GM12878 (cell line): ENCODE measurements around the gene CDCP1. TPM values are rescaled to one million over a fixed set of nuclear protein-coding genes. Genes with fewer than 3 reads are reported as not detected.

Source experiments
- ATAC-seq: fragments of 200-7000 bp; cut with Tn5 transposase; 3 replicates; pipeline ENCODE4 v1.9.1; 2020; ENCODE audit warnings: mild to moderate bottlenecking, moderate library complexity
- BruUV-seq: library from RNA; stranded (reverse); fragments of 400-500 nt; replicated peaks from 2 replicates; lab custom pipeline; 2021; lab: Mats Ljungman, UMichigan
- CTCF ChIA-PET: fragments of 300-600 bp; sonication (Branson Sonifier 250); formaldehyde crosslinking; extraction: SDS; loops from one replicate; lab custom pipeline; 2021; ENCODE audit warnings: inconsistent platforms; lab: Yijun Ruan, JAX
- POLR2A ChIA-PET: fragments of 350-600 bp; formaldehyde crosslinking; extraction: SDS; loops from one replicate; lab custom pipeline; 2021; ENCODE audit warnings: inconsistent platforms; lab: Charles Lee
- RAD21 ChIA-PET: fragments of 300-600 bp; sonication (Branson Sonifier 250); formaldehyde crosslinking; loops from one replicate; lab custom pipeline; 2023; ENCODE audit warnings: antibody characterized with exemption; ENCODE audit not compliant: unreplicated experiment; lab: Charles Lee
- SMC1A ChIA-PET: fragments of 300-600 bp; sonication (Branson Sonifier 250); formaldehyde crosslinking; loops from one replicate; lab custom pipeline; 2023; ENCODE audit not compliant: unreplicated experiment, uncharacterized antibody; lab: Charles Lee
- DNase-seq: peaks from one replicate; pipeline ENCODE4 v3.0.0-alpha.2; 2011; ENCODE audit warnings: low read depth, low spot score
- FAIRE-seq: peaks from 3 replicates; lab custom pipeline; 2011; peaks lifted over from hg19 to GRCh38; lab: Jason Lieb, UNC
- H2AFZ ChIP-seq: 2 replicates; pipeline ENCODE4 v1.6.0; 2011; ENCODE audit warnings: low read depth, low read length, control low read depth; ENCODE audit not compliant: control insufficient read depth
- H3K27ac ChIP-seq: 2 replicates; pipeline ENCODE4 v1.5.1; 2011; ENCODE audit warnings: control low read depth; ENCODE audit not compliant: control insufficient read depth, insufficient read depth
- H3K27me3 ChIP-seq, 2 experiments: replicated peaks in 1 of 2; 2 replicates each; pipeline versions ENCODE4 v1.6.0 to v1.6.1; 2011; ENCODE audit warnings: low read length in 1 of 2; ENCODE audit not compliant: control insufficient read depth in 2 of 2, insufficient read depth in 2 of 2
- H3K36me3 ChIP-seq, 2 experiments: 2 replicates each; pipeline ENCODE4 v1.5.1; 2011; ENCODE audit warnings: low read length in 1 of 2; ENCODE audit not compliant: control insufficient read depth in 2 of 2, insufficient read depth in 2 of 2
- H3K4me1 ChIP-seq: 2 replicates; pipeline ENCODE4 v1.6.1; 2011; ENCODE audit warnings: mild to moderate bottlenecking, low read length, moderate library complexity, mixed read lengths; ENCODE audit not compliant: control insufficient read depth, insufficient read depth
- H3K4me2 ChIP-seq: 2 replicates; pipeline ENCODE4 v1.6.0; 2011; ENCODE audit warnings: control low read depth; ENCODE audit not compliant: control insufficient read depth, insufficient read depth
- H3K4me3 ChIP-seq: fragments of 200-600 bp; sonication (generic); 2 replicates; pipeline ENCODE4 v1.5.1; 2016
- H3K79me2 ChIP-seq: 2 replicates; pipeline ENCODE4 v1.6.0; 2011; ENCODE audit warnings: low read length; ENCODE audit not compliant: control insufficient read depth, insufficient read depth
- H3K9ac ChIP-seq: 2 replicates; pipeline ENCODE4 v1.8.0; 2011; ENCODE audit warnings: low read length, control low read depth, mixed read lengths; ENCODE audit not compliant: control insufficient read depth, insufficient read depth
- H3K9me3 ChIP-seq: replicated peaks from 3 replicates; pipeline ENCODE4 v1.5.1; 2011; ENCODE audit warnings: mild to moderate bottlenecking, low read length; ENCODE audit not compliant: control insufficient read depth, insufficient read depth
- H4K20me1 ChIP-seq: 2 replicates; pipeline ENCODE4 v1.6.0; 2011; ENCODE audit not compliant: control insufficient read depth, insufficient read depth
- DPF2 ChIP-seq: fragments of 450-650 bp; IDR thresholded peaks from 2 replicates; pipeline ENCODE4 v1.6.1; 2017; ENCODE audit warnings: mild to moderate bottlenecking
- ESRRA ChIP-seq: IDR thresholded peaks from 2 replicates; pipeline ENCODE4 v1.6.1; 2012; ENCODE audit warnings: mild to moderate bottlenecking, low read length, improper control_type of control experiment
- HCFC1 ChIP-seq: fragments of 150-350 bp; IDR thresholded peaks from 2 replicates; pipeline ENCODE4 v1.6.1; 2014; ENCODE audit warnings: low read length
- MEF2A ChIP-seq: IDR thresholded peaks from 2 replicates; pipeline ENCODE4 v1.6.1; 2011; ENCODE audit warnings: low read depth, mild to moderate bottlenecking, low read length, moderate library complexity; ENCODE audit not compliant: insufficient read depth
- NR2C2 ChIP-seq: IDR thresholded peaks from 2 replicates; pipeline ENCODE4 v1.6.1; 2011; ENCODE audit warnings: borderline replicate concordance, low read depth; ENCODE audit not compliant: control insufficient read depth, insufficient read length
- ZNF687 ChIP-seq: fragments of 450-650 bp; IDR thresholded peaks from 2 replicates; pipeline ENCODE4 v1.6.1; 2017; ENCODE audit warnings: mild to moderate bottlenecking, moderate library complexity
- WGBS: methylation state at CpG from one replicate; pipeline ENCODE4 v1.1.6; 2016; ENCODE audit warnings: low lambda C conversion rate; ENCODE audit not compliant: insufficient replicate concordance, insufficient coverage; ENCODE audit errors: missing lambda C conversion rate; 5-methylcytosine and 5-hydroxymethylcytosine counted together
- in situ Hi-C: fragments of 300-500 bp; cut with MboI; formaldehyde crosslinking; loops from 9 replicates; pipeline ENCODE4 v1.14.3; 2018; ENCODE audit warnings: mixed read lengths
- intact Hi-C: fragments of 100-400 bp; cut with micrococcal nuclease; formaldehyde crosslinking; loops from one replicate; pipeline ENCODE4 v1.14.2; 2022; ENCODE audit not compliant: unreplicated experiment
- polyA plus RNA-seq, 11 experiments: library from polyadenylated mRNA; depleted of rRNA in 4 of 11; unstranded in 6 of 11; stranded (reverse) in 5 of 11; fragments of >200 nt; fragmentation: Nextera tagmentation in 4 of 11; fragmentation: Illumina TruSeq in 1 of 11; extraction: Ambion mirVana in 4 of 11; extraction: Trizol in 1 of 11; gene quantifications; 1 replicate in 1 of 11; 2 replicates in 10 of 11; pipeline versions ENCODE4 v1.2.1 to v1.2.3, GENCODE V29; 2011 to 2016; ENCODE audit warnings: inconsistent platforms in 2 of 11, missing spikeins in 2 of 11, low read depth in 1 of 11
- total RNA-seq, 4 experiments: library from RNA; depleted of rRNA in 3 of 4; stranded (reverse); fragments of >200 nt in 3 of 4; fragmentation: Illumina TruSeq in 1 of 4; extraction: Trizol in 1 of 4; gene quantifications; 2 replicates each; pipeline versions ENCODE4 v1.2.1 to v1.2.3, GENCODE V29; 2013 to 2021
- TF ChIP-seq, protein P1 (sequence below), 3 experiments: IDR thresholded peaks in 2 of 3; conservative IDR thresholded peaks in 1 of 3; 2 replicates each; pipeline ENCODE4 v1.5.1; 2011; ENCODE audit warnings: low read depth in 3 of 3, low read length in 3 of 3, mild to moderate bottlenecking in 3 of 3, control low read depth in 2 of 3, moderate library complexity in 2 of 3, inconsistent platforms in 1 of 3, mixed read lengths in 1 of 3; ENCODE audit not compliant: control insufficient read depth in 2 of 3, insufficient read depth in 1 of 3; ENCODE audit errors: extremely low read depth in 1 of 3

The CDCP1 gene
- total and polyA plus RNA-seq, 10 of the 15 experiments (the other 5 are each of a cell fraction or from before 2014, with no cell fraction given) = 0.35 to 2.2 (median 0.86) TPM

- Histone ChIP-seq H3K9me3 (no peaks in the 10 kb centered on the region), H3K36me3 (no peaks in the 10 kb centered on the region), H4K20me1 (no peaks in the 10 kb centered on the region), H3K4me3 (no peak overlapping the region), H3K4me1 (no peaks in the 10 kb centered on the region), H3K27ac (no peak overlapping the region), H2AFZ (no peak overlapping the region), H3K79me2 (no peaks in the 10 kb centered on the region), H3K27me3 (no peaks in the 10 kb centered on the region), H3K9ac (no peak overlapping the region), H3K4me2 (no peak overlapping the region)
- ChIA-PET POLR2A (interaction anchor here (1.7 kb wide), 1 partner anchor 82 kb away, joined by 6 read pairs; no protein-coding TSS in a partner anchor), SMC1A (interaction anchor here (0.8 to 3.6 kb wide), 23 partner anchors 8 to 119 kb away, joined by 3 to 34 read pairs (median 5); no protein-coding TSS in a partner anchor), CTCF (interaction anchor here (0.5 to 2.2 kb wide), 15 partner anchors 8 to 92 kb away, joined by 3 to 20 read pairs (median 4); no protein-coding TSS in a partner anchor), RAD21 (interaction anchor here (0.7 to 1.7 kb wide), 11 partner anchors 9 to 142 kb away, joined by 3 to 22 read pairs (median 4); no protein-coding TSS in a partner anchor)
- intact Hi-C loops = no loop called here
- no peak for DNase-seq
- in situ Hi-C loops = no loop called here
- TF ChIP-seq ESRRA = no peak
- ATAC-seq = peak; percentile 18
- 11% methylated on average over 3 of the region's 3 CpGs for WGBS
- no peak for FAIRE-seq
- BruUV-seq = no TSS peak
Measured at GRCh38 chr3:45123581-45124269, 22.5 kb downstream of the CDCP1 start.

DNA sequence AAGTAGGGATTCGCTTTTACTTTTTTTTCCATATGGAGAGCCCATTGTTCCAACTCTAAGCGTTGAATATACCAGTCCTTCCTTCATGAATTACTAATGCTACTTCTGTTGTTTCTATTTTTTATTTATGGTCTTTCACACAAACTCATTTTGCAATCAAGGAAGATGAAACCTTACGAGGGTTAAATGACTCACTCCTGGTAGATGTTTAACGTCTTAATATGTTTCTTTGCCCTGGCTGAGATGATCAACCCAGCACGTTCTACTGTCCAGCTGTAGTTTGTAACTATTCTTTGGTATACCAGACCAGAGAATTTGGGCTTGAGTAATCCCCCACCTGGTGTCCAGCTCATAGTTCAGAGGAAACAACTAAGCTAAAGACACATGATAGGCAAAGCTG is 23.1 kb downstream of the CDCP1 start:
- RAD21 ChIA-PET = interaction anchor here (0.7 to 1.7 kb wide), 11 partner anchors 8 to 141 kb away, joined by 3 to 22 read pairs (median 4); no protein-coding TSS in a partner anchor
- H3K36me3 ChIP-seq = no peaks in the 10 kb centered on the region
- ATAC-seq (peak; percentile 91), FAIRE-seq (no peak), DNase-seq (peak; percentile 62)
- no peak overlapping the region for H2AFZ ChIP-seq
- H3K79me2 ChIP-seq = no peaks in the 10 kb centered on the region
- no peaks in the 10 kb centered on the region for H3K4me1 ChIP-seq
- no peaks in the 10 kb centered on the region for H3K27me3 ChIP-seq
- no peaks in the 10 kb centered on the region for H4K20me1 ChIP-seq
- H3K27ac ChIP-seq = no peak overlapping the region
- no peaks in the 10 kb centered on the region for H3K9me3 ChIP-seq
- no peak overlapping the region for H3K4me3 ChIP-seq
- WGBS = 2% methylated on average over 5 of the region's 5 CpGs
- no peak overlapping the region for H3K4me2 ChIP-seq
- no peak overlapping the region for H3K9ac ChIP-seq
- intact Hi-C loops = no loop called here
- POLR2A ChIA-PET = interaction anchor here (1.0 to 1.7 kb wide), 2 partner anchors 17 to 81 kb away, joined by 3 to 6 read pairs; no protein-coding TSS in a partner anchor
- CTCF ChIA-PET = interaction anchor here (0.5 to 2.2 kb wide), 13 partner anchors 10 to 93 kb away, joined by 3 to 20 read pairs (median 4); no protein-coding TSS in a partner anchor
- in situ Hi-C loops = no loop called here
- BruUV-seq = no TSS peak
- SMC1A ChIA-PET = interaction anchor here (0.6 to 3.6 kb wide), 23 partner anchors 8 to 214 kb away, joined by 3 to 34 read pairs (median 5); no protein-coding TSS in a partner anchor
- TF ChIP-seq NR2C2 = no peak
- TF ChIP-seq DPF2 = 0 out of 2 replicates have a peak, but pooled peaks have one; percentile 51
- no peak for TF ChIP-seq HCFC1
- TF ChIP-seq, protein P1, sequence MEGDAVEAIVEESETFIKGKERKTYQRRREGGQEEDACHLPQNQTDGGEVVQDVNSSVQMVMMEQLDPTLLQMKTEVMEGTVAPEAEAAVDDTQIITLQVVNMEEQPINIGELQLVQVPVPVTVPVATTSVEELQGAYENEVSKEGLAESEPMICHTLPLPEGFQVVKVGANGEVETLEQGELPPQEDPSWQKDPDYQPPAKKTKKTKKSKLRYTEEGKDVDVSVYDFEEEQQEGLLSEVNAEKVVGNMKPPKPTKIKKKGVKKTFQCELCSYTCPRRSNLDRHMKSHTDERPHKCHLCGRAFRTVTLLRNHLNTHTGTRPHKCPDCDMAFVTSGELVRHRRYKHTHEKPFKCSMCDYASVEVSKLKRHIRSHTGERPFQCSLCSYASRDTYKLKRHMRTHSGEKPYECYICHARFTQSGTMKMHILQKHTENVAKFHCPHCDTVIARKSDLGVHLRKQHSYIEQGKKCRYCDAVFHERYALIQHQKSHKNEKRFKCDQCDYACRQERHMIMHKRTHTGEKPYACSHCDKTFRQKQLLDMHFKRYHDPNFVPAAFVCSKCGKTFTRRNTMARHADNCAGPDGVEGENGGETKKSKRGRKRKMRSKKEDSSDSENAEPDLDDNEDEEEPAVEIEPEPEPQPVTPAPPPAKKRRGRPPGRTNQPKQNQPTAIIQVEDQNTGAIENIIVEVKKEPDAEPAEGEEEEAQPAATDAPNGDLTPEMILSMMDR (IDR thresholded peaks at IDR 0.05 in 2 of 3, conservative IDR thresholded peaks at IDR 0.05 in 1 of 3; ENCODE audit: control insufficient read depth in 2 of 3, extremely low read depth in 1 of 3, insufficient read depth in 1 of 3, low read depth in 3 of 3, low read length in 3 of 3) = 0 out of 6 replicates have a peak, but pooled peaks of 1 of the 3 experiments have one; percentile 1
- TF ChIP-seq ZNF687 = 0 out of 2 replicates have a peak, but pooled peaks have one; percentile 30
- no peak for TF ChIP-seq MEF2A
